ENCODE results near the gene UBXN1.
A peak's percentile ranks its signal among the peaks of the same experiment; 100 is the strongest.

Gene UBXN1

GRCh38 chr11:62678770-62679696 is at the start of gene UBXN1:
UBXN1 (minus strand) TSS chr11:62679073; CDS start chr11:62678923, 150 bp downstream.
- DNase-seq (ENCODE audit: low spot score), result peak; percentile 90

GRCh38 chr11:62728171-62728988 is 49.5 kb upstream of the UBXN1 start, which contains the start of gene TTC9C:
TTC9C (plus strand) TSS chr11:62728486; CDS start chr11:62728849, 363 bp downstream.
- peak; percentile 82 for DNase-seq (ENCODE audit: low spot score)

DNA sequence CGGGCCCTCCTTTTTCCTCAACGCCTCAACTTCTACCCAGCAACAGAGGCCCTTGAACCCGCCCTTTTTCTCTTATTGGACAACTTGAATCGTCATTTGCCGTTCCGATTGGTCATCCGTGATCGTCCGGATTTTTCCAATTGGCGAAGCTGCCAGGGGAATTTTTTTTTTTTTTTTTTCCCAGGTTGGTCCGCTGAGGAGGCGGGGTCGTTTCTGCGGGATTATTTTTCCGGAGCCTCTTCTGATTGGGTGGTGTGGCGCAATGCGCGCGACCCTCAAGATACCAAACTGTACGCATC is 48.9 kb upstream of the UBXN1 start:
- DNase-seq (ENCODE audit: low spot score), result peak; percentile 79

GRCh38 chr11:62727165-62727871 is 48.4 kb upstream of the UBXN1 start, which contains the start of gene HNRNPUL2:
HNRNPUL2 (minus strand) TSS chr11:62727457; CDS start chr11:62727156, 301 bp downstream.
- peak; percentile 96 for DNase-seq (ENCODE audit: low spot score)

DNA sequence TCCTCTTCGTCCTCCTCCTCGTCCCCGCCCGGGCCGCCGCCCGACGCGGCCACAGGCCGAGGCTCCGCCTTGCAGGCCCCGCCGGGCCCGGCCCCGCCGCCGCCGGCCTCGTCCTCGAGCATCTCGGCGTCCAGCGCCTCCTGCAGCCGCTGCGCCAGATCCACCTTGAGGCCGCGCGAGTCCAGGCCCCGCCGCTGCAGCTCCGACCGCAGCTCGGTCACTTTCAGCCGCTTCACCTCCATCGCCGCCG is 48.0 kb upstream of the UBXN1 start:
- DNase-seq (ENCODE audit: low spot score), result no peak

- no peak for DNase-seq (ENCODE audit: low spot score)
Measured at GRCh38 chr11:62726156-62726914, 47.5 kb upstream of the UBXN1 start.

DNA sequence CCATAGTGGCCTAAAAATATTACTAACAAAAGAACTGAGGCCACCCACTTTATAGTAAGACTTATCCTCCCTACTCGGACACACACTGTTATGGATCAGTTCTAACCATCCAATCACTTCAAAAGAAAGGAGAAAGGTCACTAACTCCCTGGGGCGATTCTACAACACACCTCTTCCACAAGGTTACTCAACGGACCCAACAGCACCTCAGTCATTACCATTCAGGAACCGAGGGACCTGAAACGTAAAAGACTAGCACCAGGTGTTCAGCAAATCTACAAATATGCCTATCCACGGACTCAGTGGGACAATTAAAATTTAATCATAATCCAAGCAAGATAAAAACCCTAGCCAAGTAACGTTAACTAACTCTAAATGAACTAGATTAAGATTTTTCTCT is 46.8 kb upstream of the UBXN1 start:
- DNase-seq (ENCODE audit: low spot score), result no peak

DNA sequence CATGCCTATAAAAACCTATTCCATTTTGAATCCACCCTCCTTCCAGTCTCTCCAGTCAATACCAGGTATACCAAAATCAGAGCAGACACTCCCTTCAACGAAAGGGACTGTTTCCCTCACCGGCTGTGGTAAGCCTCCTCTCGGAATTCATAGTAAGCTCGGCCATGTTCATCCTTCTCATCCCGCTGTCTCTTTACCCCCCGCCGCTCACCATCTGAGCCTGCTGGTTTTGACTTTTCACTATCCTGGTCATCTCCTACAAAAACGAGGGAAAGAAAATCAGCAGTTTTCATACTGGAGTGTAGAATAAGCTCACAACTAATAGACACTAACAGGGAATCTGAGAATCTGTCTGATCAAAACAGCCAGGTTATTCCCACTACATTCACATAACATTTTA is 45.3 kb upstream of the UBXN1 start:
- DNase-seq (ENCODE audit: low spot score), result no peak

DNA sequence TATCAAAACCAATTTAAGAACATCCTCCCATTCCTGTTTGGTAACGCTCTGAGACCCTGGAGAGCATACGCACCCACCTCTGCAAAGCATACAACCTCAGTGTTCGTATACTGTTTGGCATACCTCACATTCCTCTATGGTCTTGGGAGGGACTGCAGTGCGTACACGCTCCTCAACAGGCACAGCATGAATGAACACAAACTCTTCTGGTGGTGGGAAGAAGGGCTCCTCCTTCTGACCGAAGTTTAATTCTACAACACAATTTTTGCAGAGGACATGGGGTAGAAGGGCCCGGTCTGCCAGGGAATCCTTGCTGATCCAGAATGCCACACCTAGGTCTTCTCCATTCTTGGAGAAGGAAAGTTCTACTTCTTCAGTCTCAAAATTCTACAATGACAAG is 43.1 kb upstream of the UBXN1 start:
- no peak for DNase-seq (ENCODE audit: low spot score)

- DNase-seq (ENCODE audit: low spot score), result no peak
Measured at GRCh38 chr11:62719302-62719978, 40.6 kb upstream of the UBXN1 start.

- no peak for DNase-seq (ENCODE audit: low spot score)
Measured at GRCh38 chr11:62716816-62717215, 37.9 kb upstream of the UBXN1 start.

GRCh38 chr11:62716206-62716605 is 37.3 kb upstream of the UBXN1 start:
- DNase-seq (ENCODE audit: low spot score), result no peak

DNA sequence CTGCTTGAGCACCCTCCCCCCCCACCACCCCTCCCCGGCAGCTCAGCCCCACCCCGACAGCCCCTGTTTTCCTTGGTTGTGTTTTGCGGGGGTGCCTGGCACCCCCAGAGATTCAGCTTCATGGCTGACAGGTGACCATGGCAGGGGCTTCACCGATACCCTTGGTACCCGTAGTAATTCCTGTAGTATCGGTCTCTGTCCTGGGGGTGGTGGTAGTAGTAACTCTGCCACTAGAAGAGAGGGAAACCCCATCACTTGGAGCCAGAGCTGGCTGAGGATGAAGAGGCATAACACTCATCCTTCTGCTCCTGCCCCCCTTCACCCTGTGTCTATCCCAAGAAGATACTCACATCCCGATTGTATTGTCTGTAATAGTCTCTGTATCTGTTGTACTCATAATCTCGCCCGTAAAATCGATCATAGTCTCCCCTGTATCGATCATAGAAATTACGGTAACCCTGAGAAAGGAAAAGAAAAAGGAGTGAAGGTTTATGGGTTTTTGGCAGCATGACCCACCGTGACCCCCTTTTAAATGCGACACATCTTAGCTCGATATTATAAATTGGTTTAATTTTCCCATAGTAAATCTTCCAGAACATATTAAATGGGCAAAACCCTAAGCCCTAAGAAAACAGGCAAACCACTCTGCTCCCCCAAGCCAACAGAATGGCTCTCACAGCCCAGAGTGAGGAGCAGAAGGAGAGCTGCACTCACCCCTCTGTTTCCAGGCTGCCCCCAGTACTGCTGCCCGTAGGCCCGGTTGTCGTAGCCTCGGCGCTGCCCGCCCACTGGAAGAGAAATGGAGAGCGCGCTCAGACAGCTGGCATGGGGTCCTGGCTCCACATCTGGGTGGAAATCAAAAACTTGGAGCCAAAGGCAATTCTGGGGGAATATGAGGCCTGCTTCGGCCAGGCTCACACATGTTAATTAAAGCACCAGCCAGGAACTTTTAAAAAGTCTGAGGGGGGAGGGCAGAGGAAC is 36.6 kb upstream of the UBXN1 start:
- no peak for DNase-seq (ENCODE audit: low spot score)

GRCh38 chr11:62713343-62713742 is 34.5 kb upstream of the UBXN1 start:
- no peak for DNase-seq (ENCODE audit: low spot score)

GRCh38 chr11:62712861-62713260 is 34.0 kb upstream of the UBXN1 start:
- no peak for DNase-seq (ENCODE audit: low spot score)

DNA sequence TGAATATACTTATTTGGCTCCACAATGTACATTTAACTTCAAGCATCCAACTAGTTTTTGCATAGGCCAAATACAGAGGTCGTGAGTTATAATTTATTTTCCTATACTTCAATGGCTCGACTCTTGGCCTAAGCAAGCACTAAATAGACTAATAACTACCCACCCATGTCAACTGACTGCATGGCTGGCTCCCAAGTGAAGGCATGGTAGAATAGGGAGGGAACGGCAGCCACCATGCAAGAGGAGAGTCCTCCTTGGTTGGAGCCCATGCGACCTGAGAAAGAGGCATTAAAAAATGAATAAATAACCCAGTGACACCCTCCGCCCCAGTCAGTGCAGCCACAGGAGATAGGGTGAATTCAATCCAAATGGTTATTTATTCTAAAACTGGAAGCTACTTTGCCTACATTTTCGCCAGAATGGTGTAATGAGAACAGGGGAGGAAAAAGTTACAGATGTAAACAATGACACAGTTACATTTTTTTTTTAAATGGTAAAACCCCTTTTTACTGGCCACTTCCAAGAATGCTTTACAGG is 33.5 kb upstream of the UBXN1 start:
- DNase-seq (ENCODE audit: low spot score), result no peak

DNA sequence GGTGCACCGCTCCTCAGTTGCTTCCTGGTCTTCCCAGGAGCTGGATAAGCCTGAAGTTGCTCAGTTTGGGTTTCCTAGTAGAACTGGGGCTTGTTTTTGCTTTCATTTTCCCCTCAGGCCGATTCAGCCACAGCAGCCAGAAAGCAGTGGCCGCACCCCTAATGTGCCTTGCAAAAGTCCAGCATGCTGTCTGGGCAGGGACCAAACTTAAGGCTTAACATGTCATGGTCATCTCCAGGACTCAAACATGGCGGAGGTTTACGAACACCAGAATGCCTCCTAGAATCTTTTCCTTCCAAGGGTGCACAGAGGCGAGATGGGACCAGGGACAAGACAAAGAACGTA is 31.1 kb upstream of the UBXN1 start:
- no peak for DNase-seq (ENCODE audit: low spot score)

DNA sequence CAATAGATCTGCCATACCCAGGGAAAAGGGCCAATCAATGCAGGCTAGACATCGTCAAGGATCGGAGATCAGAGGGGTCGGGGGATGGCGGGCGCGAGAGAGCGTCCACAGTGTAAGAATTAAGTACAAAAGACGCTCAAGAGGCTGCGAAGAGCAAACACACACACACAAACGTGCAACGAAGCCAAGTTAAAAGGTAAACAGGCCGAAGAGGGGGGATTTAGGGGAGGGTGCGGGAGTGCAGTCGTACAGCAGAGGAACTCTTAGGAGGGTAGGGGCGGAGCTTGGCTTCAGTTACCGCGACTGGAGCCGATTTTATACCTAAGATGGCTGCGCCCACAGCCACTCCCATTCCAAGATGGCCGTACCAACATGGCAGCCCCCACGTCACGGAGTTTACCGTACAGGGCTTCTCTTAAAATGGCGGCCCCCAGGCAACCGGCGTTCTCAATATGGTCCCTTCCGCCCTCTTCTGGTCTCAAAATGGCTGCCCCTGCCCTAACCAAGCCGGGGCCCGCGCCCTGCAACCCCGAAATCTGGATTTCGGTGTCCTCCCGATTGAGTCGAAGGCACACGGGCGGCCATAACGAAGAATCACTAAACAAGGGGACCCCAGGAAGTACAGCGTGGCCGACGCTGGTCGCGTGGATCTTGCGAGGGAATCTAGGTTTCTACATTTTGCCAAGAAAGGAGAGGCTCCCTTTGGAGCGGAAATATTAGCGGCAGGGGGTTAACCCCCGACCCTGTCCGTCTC is 30.6 kb upstream of the UBXN1 start:
- peak; percentile 81 for DNase-seq (ENCODE audit: low spot score)

- DNase-seq (ENCODE audit: low spot score), result no peak
Measured at GRCh38 chr11:62708793-62709192, 29.9 kb upstream of the UBXN1 start.
